Activated CD4-positive, alpha-beta T cell treated with anti-CD3 and anti-CD28 coated beads for 1 hour (primary cell): Measurements from ENCODE around the gene ANKMY2.
A peak's percentile ranks its signal among the peaks of the same experiment; 100 is the strongest.

Source experiments
- DNase-seq: peaks from one replicate; pipeline ENCODE4 v3.0.0-alpha.2; 2020

ANKMY2 gene

DNA sequence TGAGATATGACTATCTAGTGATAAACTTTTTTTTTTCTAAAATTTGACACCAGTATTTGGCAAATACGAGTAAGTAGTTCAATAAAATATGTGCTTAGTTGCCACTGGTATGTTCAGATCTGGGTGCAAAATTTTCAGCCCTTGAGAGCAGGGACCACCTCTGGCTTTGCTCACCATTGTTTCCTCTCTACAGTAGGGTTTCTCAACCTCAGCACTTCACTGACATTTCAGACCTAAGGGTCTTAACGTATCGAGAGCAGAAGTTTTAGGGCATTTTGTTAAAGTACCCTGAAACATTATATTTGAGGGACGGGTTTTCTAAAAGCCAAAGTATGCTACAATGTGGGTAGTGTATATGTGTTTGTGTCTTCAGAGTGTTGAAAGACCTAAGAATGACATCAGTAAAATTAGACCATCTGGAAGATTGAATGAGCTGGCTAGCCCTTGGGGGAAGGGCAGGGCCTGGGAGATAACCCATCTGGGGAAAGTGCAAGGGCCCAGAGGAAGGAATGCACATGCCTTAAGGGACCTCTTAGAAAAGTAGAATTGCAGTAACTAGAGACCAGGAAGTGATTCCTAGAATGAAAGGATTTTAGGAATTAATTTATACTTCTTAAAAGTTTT is 12.2 kb upstream of the ANKMY2 start:
- DNase-seq, result no peak

DNA sequence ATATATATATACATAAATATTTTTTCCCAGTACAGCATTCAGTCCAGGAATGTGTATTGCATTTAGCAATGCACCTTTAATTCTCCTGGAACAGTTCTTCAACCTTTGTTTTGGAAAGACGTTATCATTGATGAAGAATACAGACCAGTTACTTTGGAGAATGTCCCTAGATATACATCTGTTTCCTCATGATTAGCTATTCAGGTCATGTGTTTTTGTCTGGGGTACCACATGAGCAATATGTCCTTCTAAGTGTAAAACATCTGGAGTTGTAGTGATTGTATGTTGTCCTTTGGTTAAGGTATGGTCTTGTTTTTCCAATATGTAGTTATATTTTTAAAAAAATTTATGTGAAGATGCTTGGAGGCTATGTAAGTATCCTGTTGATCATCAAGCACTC is 10.6 kb upstream of the ANKMY2 start:
- no peak for DNase-seq

DNA sequence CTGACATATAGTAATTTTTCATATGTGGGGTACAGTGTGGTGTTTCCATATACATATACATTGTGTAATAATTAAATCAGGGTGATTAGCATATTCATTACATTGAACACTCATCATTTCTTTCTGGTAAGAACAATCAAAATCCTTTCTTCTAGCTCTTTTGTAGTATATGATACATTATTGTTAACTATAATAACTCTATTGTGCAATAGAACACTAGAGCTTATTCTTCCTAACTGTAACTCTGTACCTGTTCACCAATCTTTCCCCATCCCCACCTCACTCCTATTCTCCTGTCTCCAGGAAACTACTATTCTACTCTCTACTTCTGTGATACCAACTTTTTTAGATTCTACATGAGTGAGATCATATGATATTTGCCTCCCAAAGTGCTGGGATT is 9.8 kb upstream of the ANKMY2 start:
- DNase-seq, result no peak

DNA sequence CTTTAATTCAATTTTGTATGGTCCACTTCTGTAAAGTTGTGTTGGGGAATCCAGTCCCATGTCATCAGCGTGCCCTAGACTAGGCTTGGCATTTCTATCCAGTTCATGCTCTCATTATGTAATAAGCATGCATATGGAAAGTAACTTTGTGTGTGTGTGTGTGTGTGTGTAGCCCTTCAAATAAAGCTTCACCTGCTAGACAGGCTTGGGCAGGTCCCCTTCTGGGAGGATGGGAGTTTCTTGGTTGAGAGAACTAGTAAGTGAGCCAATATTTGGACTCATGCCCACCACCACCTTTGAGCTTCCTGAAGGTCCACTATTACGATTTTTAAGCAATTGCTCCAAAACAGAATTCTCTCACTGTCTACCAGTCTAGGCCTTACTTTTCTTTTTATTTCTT is 7.3 kb upstream of the ANKMY2 start:
- DNase-seq, result no peak

DNA sequence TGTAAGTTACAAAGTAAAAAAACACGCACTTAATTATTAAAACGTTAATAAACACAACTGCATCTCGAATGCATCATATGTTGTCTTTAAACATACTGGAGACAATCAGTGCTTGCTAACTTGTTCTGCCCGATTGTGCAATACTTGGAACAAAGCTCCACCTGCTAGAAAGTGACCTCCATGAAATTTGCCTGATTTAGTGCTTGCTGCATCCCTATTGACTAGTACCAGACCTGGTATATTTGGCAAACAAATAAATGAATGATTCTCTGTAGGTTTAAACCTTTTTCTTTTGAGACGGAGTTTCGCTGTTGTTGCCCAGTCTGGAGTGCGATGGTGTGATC is 6.7 kb upstream of the ANKMY2 start:
- no peak for DNase-seq

DNA sequence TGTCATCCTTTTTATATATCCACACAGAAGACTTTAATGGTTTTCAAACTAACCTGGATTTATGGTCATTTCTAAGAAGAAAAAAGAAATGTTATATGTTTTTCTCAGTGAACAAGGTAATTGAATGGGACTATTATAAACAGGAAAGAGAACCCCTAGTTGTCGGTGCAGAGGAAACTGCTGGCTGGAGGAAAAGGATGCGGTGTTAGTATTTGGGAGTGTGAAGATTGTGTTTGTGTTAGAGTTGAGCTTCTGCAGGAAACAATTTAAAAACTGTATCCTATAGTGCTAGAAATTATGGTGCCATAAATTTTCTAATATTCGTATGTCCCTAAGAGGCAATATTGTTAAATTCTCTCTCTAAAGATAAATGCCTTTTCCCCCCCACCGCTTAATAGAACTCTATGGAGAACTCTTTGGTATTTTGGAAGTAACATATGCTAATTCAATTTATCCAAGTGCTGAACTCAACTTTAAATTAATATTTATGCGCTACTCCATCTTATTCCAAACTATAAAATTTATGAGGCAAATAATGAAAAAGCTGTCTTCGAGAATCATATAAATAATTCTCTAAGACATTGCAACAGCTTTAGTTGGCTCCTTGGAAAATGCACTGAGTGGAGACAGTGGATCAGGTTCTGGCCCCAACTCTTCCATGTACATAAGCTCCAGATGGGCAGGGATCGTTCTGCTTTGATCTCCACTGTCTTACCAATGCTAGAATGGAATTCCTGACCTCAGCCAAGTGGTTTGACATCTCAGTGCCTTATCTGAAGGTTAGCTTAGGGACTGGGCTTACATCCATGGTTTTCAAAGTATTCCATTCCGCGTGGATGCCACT is 6.1 kb upstream of the ANKMY2 start:
- no peak for DNase-seq

DNA sequence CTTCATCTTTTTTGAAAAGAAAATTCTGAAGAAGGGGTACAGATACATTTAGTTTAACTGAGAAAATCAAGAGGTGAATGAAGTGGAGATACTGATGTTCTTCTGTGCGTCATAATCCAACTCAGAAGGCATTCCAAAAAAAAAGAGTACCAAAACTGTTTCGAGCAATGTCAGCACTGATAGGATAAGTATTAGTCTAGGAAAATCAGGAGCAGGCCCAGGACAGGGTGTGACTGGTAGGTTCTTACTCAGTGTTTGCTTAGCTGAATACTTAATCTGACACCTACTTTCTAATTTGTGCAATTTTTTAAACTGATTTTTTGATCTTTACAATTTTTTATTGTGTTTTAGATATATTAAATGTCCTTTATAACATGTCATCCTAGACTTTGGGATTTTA is 4.7 kb upstream of the ANKMY2 start:
- no peak for DNase-seq

DNA sequence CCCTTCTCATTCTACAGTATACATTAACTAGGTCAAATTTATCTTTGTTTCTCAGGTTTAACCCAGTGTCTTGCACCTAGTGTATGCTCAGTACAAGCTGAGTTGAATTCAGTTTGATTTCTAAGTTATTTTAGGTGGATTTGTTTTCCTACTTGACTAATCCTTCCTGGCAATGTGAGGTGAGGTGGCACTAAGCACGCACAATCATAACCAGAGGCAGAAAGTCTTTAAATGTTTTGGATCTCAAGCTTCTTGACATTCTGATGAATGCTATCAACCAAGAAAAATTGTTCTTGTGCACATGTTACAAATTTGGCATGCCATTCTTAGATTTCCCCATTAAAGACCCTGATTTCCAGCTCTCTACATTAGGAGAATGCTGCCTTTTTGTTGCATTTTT is 3.6 kb upstream of the ANKMY2 start:
- no peak for DNase-seq

DNA sequence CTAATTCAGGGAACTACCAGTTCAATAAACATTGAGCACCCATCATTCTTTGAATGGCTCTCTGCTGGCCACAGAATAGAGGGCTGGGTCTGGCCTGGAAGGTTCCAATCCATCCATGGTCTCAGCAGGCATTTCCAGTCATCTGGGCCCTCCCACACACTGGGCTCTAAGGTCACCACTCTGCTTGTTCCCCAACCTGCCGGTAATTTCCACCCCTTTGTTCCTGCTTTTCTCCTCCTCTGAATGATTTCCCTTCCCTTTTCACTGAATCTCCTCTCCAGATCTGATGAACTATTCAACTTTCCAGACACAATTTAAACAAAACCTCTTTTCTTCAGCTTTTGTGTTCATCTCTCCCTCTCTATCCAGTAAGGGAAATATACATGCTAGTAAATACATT is 3.0 kb upstream of the ANKMY2 start:
- DNase-seq, result no peak

DNA sequence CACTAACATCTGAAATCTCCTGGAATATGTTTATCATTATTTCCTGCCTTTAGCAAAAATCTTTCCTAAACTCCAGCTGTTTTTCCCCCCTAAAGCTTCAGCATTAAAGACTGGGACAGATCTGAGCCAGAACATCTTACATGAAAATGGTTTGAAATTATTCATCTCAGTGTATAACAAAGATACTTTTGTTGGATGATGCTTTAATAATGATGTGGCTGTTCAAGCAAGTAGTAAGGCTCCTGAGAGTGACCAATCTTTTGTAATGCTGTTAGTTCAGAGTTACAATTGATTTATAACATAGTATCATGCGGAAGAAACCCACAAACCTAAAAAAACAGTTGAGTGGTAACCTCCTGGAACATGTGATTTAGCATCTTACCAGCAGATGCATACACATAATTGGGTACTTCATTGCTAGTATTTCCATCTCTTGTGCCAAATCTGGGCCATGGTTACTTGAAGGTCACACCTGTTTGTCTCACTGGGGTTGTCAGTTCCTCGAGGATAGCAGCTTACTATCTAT is 1.9 kb upstream of the ANKMY2 start:
- DNase-seq, result no peak

DNA sequence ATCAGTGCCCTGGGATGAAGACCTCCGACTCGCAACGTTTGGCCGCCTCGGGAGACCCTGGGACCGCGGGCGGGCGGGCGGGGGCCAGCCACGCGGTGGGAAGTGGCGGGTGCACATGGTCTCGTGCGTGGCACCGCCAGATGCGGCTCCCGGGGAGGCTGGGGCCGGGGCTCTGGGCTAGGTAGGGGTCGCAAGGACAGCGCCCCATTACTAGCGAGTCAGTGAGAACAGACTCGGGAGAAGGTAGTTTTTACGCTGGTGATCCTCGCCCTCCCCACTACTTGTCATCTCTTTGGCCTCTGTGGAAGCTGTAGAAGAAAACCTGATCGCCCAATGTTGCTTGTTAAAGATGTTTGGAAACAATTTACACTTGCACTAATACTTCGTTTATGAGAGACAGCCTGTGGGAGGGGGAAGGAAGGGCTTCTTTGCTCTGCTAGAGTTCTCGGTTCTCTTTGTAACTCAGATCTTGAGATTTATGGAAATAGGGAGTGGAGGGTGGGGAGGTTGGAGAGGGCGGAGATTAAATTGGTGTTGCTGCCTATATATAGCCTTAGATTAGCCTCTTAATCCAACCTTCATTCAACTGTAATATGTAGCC is 1.0 kb upstream of the ANKMY2 start:
- no peak for DNase-seq

DNA sequence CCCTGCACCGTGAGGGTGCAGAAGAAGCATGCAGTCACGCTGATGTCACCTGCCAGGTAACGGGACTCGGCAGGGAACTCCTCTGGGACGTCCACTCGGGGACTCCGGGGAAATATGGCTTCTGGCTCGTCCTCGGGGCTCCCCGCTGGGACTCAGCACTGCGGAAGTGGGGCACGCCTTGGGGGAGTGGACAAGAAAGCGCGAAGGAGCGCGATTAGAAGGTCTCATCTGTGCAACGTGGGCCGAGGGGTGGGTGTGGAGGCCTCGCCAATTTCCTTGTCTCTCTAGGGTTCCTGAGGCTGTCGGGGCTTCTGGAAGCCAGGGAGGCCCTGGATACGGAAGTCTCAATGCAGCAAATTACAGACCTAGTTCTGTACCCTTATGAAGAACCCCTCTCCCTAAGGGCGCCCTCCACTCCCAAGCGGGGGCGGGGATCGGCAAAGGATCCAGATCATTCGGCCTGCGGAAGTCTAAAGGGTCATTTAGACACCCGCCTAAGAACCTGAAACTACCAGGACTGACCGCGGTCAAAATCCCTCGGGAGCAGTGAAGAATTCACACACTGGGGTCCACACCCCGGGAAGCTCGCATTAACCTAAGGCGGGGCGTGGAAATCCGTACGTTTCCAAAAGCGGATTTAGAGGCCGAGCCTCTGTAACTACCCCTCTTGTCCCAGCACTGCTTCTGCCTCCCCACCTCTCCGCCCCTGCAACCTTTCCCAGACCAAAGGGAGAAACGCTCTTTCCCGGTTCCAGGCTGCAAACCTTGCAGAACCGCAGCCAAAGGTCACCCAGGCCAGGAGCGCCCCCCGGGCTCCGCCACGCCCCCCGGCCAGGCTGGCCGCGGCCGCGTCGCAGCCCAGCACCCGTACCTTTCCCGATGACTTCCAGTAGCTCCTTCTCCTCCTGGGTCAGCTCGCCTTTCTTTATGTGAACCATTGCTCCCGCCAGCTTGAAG is 640 bp downstream of the ANKMY2 start:
- DNase-seq, result peak; percentile 34

DNA sequence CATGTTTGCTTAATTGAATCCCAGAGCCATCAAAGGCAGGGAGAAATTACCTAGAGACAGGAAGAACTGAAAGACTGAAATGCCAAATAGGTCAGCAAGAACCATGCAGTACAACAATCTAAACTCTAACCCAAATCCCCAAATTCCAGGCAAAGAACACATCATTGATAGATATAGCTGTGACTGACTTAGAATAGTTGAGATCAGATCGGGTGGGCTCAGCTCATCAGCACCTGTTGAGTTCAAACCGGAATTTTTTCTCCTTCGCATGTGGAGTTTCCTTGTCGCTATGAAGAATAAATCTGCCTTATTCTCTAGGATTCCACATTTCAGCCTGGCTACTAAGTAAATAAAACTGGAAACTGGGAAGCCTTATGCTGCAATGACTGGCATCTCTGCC is 1.4 kb downstream of the ANKMY2 start:
- no peak for DNase-seq

DNA sequence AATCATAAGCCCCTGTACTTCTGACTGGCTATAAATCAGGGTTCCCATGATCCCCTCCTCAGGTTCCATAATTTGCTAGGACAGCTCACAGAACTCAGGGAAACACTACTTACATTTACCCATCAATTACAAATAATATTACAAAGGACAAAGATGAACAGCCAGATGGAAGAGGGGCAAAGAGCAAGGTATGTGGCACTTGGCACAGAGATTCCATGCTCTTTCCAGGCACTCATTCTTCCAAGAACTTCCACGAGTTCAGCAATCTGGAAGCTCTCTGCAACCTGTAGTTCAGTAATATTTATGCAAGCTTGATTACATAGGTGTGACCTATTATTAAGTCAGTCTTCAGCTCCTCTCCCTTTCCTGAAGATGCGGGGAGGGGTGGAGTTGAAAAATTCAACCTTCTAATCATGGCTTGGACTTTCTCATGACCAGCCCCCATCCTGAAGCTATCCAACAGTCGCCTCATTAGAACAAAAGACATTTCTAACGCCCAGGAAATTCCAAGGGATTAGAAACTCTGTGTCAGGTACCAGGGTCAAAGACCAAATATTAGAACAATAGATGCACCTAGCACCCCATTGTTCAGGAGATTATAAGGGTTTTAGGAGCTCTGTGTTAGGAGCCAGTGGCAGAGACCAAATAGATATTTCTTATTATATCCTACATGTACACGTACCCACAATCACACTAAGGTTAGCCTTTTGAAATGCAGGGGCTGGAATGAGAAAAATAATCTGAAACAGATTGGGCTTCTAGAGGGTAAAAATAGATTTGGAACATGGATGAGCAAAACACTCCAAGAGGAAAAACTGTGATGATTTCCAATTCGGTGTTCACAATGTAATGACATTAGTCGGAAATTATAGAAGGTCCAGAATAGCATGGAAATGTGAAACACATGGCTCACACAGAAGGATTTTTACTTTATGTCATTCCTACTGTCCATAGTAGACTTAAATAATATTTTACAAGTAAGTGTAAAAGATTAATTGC is 7.0 kb downstream of the ANKMY2 start:
- DNase-seq, result no peak

DNA sequence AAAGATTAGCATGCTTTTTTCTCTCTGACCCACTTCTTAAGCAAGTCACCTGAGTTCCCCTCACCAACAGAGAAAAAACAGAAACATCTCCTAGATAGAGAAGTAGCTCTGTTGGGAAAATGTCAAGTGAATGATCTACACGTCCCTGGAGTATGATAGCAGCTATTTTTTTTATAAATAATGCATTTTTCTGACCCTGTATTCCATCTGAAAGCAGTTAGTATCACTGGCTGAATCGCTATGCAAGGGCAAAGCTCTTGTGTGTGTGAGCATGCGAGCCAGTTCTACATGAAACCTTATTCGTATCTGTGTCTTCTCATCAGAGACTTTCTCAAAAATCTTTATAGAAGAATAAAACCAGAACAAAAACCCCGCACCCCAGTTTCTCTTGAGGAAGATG is 8.2 kb downstream of the ANKMY2 start:
- no peak for DNase-seq

DNA sequence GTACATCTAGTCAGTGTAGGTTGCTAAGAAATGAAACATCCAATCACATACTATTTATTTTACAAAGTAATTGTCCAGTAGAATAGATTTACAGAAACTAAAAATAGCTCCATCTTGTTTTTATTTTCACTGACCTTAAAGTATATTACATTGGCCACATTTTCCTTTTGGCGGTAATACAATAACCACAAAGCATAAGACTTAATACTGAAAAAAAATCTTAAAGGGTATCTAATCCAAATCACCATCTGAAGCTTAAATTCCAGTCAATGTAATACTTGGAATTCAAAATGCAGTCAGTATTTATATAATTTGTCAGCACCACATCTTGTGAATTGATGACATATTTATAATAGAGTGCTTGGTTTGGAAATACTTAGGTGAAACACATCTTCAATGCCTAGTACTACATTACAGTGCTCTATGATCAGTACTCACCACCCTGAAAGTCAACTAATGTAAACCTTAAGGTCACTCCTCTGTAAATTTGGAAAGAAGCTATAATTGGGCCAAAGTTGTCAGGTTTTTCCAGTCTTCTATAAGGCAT is 8.9 kb downstream of the ANKMY2 start:
- DNase-seq, result no peak

DNA sequence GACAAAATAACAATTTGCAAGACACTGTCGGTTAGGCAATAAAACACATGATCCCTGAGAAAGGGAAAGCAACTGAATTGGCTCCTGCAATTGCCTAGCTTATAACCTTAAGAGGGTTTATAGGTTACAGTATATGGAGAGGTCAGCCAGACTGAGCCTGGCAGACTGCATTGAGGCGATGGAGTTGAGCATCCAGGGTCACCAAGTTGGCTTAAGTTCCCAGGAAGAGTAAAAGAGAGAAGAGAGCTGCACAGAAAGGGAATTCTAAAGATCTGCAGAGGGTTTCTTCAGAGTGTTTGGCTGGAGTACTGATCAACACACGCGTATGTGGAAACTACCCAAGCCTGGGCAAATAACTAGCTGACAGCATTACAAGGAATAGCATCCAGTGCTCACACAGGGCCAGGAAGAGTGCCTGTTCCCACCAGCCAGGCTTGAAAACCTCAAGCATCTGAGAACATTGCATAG is 11.2 kb downstream of the ANKMY2 start:
- no peak for DNase-seq

DNA sequence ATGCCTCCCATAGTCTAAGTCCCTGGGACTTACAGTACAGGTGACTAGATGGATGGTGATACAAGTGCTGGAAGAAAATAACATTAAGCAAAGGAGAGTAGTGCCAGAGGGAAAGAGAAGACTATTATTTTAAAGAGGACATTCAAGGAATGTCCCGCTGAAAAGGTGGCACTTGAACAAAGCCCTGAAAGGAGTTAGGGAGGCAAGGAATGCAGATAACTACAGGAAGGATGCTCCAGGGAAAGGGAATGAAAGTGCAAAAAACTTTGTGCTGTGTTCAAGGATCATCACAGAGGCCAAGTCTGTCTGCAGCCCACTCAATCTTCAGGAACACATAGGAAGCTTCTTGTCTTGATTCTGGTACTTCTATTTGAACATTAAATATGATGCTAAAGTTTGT is 14.9 kb downstream of the ANKMY2 start:
- DNase-seq, result no peak

DNA sequence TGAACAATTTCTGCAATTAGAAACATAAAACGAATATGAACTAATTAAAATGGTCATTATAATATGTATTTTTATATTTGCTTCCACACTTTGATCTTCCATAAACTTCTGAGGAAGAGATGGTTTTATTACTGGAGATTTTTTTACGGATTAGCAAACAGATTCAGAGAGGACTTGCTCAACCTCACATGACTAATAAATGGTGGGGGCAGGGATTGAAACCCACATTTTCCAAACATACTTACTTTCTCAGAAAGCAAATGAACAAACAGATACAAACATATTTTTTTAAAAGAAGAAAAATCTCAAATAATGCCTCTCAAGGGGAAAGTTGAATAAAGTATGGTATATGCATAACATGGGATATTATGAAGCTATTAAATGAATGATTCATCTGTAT is 18.3 kb downstream of the ANKMY2 start:
- no peak for DNase-seq

DNA sequence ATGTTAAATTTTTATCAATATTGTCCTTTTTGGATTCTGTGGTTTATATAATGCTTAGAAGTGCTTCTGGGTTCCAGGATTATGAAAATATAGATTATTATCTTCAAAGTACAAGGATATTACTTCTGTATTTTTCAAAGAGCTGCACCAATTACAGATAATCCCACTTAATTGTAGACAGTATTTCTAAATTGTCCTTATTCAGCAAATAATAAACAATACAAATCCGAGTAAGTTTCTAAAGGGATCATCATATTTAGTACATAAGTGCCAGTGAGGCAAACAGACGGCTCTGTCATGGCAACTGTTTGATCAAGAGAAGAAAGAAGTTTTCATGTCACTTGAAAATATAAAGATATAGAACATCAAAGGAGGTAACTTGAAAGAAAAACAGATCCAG is 19.2 kb downstream of the ANKMY2 start:
- DNase-seq, result no peak

DNA sequence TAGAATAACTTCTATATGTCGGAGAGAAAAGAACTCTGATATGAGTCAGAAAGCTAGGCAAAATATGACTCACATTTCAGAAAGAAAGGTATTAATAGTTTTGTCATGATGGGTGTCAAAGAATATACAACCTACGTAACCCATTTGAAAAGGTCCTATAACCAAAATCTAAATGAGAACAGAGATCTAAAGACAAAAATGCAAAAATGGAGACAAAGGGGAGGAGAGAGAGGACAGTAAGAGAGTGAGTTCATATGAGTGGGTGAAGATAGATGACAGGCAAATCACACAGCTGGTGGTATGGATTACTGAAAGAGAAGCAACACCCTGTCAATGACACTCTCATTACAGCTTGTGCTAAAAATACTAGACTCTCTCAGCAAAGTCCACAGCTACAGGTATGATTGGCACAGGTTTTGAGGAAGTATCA is 25.6 kb downstream of the ANKMY2 start:
- no peak for DNase-seq
